Measurements from ENCODE around the gene PIGC. TPM values are rescaled to one million over a fixed set of nuclear protein-coding genes. Genes with fewer than 3 reads are reported as not detected.

PIGC gene
- total and polyA plus RNA-seq, 2 donors (not counting 3 experiments of a cell fraction or from before 2014, with no cell fraction given) = 16.1 to 25.8 TPM

GRCh38 chr1:172480431-172480830 is 36.6 kb upstream of the PIGC start:
- Histone ChIP-seq H4K20me1 (replicated peaks; ENCODE audit: control insufficient read depth, extremely low read depth, insufficient read depth, low read length) (no peaks in the 10 kb centered on the region), H3K36me3 (ENCODE audit: control insufficient read depth in 2 of 2, extremely low read depth in 1 of 2, insufficient read depth in 2 of 2, low read length in 2 of 2) (no peaks in the 10 kb centered on the region), H3K9me1 (replicated peaks; ENCODE audit: control insufficient read depth, extremely low read depth, insufficient read depth, low read length) (no peaks in the 10 kb centered on the region), H3K9me3 (replicated peaks; ENCODE audit: control insufficient read depth, insufficient read depth, low read length) (no peaks in the 10 kb centered on the region), H2AFZ (ENCODE audit: low read depth, low read length) (no peak overlapping the region), H3K4me1 (ENCODE audit: control insufficient read depth, extremely low read depth, insufficient read depth, low read length) (no peaks in the 10 kb centered on the region), H3K4me2 (ENCODE audit: insufficient read depth, low read length) (no peak overlapping the region), H3K27ac (ENCODE audit: insufficient read depth, low read depth, low read length) (no peak overlapping the region), H3K79me2 (ENCODE audit: control insufficient read depth, insufficient read depth, low read length) (no peaks in the 10 kb centered on the region), H3K4me3 (replicated peaks in 1 of 3; ENCODE audit: insufficient read depth in 1 of 3, low read depth in 1 of 3, low read length in 3 of 3) (no peak overlapping the region), H3K9ac (replicated peaks; ENCODE audit: extremely low read depth, insufficient read depth, low read length) (no peak overlapping the region), H3K27me3 (ENCODE audit: control insufficient read depth in 2 of 2, insufficient read depth in 2 of 2, low read length in 2 of 2) (peaks cover 12 to 27% of the 10 kb centered on the region in 2 experiments)
- dilution Hi-C loops (cut with MboI; ENCODE audit: extremely low pct_ligation_motif_present, low sequenced_read_pairs) (no loop called here), intact Hi-C loops (cut with micrococcal nuclease) (no loop called here)
- no TSS peak for BruUV-seq (replicated peaks)
- FAIRE-seq (no peak), DNase-seq (ENCODE audit: low read depth, low spot score) (no peak)
- ChIA-PET POLR2A (no interaction called here), CTCF (no interaction called here)
- TF ChIP-seq POLR2A (IDR thresholded peaks at IDR 0.05; ENCODE audit: low read depth, low read length) (no peak), POLR2AphosphoS5 (IDR thresholded peaks at IDR 0.05; ENCODE audit: insufficient read depth, low read depth, low read length) (no peak), EZH2 (IDR thresholded peaks at IDR 0.05; ENCODE audit: borderline replicate concordance, low read depth, low read length, severe bottlenecking) (no peak), FOS (IDR thresholded peaks at IDR 0.05; ENCODE audit: borderline replicate concordance, insufficient read depth, low read length) (no peak), JUN (IDR thresholded peaks at IDR 0.05; ENCODE audit: borderline replicate concordance, insufficient read depth, insufficient read length, low read depth) (no peak), MYC (IDR thresholded peaks at IDR 0.05; ENCODE audit: low read depth, low read length) (no peak), GATA2 (IDR thresholded peaks at IDR 0.05; ENCODE audit: insufficient read depth, insufficient read length, low read depth, low read length) (no peak)
- TF ChIP-seq, protein P1, sequence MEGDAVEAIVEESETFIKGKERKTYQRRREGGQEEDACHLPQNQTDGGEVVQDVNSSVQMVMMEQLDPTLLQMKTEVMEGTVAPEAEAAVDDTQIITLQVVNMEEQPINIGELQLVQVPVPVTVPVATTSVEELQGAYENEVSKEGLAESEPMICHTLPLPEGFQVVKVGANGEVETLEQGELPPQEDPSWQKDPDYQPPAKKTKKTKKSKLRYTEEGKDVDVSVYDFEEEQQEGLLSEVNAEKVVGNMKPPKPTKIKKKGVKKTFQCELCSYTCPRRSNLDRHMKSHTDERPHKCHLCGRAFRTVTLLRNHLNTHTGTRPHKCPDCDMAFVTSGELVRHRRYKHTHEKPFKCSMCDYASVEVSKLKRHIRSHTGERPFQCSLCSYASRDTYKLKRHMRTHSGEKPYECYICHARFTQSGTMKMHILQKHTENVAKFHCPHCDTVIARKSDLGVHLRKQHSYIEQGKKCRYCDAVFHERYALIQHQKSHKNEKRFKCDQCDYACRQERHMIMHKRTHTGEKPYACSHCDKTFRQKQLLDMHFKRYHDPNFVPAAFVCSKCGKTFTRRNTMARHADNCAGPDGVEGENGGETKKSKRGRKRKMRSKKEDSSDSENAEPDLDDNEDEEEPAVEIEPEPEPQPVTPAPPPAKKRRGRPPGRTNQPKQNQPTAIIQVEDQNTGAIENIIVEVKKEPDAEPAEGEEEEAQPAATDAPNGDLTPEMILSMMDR (IDR thresholded peaks at IDR 0.05; ENCODE audit: extremely low read depth in 1 of 2, insufficient read depth in 1 of 2, low read depth in 1 of 2, low read length in 2 of 2) = no peak
- TF ChIP-seq, protein P2, sequence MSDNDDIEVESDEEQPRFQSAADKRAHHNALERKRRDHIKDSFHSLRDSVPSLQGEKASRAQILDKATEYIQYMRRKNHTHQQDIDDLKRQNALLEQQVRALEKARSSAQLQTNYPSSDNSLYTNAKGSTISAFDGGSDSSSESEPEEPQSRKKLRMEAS (IDR thresholded peaks at IDR 0.05; ENCODE audit: insufficient read depth, insufficient read length) = no peak
